PFSK-1 (cell line): ENCODE results near the gene KISS1R.

Experiments used
- POLR2AphosphoS5 ChIP-seq: IDR thresholded peaks from 2 replicates; pipeline ENCODE4 v1.6.1; 2012; ENCODE audit warnings: low read depth, mild to moderate bottlenecking, control low read depth, low read length, moderate library complexity
- SIN3A ChIP-seq: IDR thresholded peaks from 2 replicates; pipeline ENCODE4 v1.6.1; 2012; ENCODE audit warnings: mild to moderate bottlenecking, low read length, moderate library complexity, borderline replicate concordance; ENCODE audit not compliant: insufficient read depth
- TF ChIP-seq, protein P1 (sequence below), 2 experiments: IDR thresholded peaks; 2 replicates each; pipeline versions ENCODE4 v1.6.1 to v1.8.0; 2011 to 2012; ENCODE audit warnings: low read depth in 2 of 2, low read length in 2 of 2, control low read depth in 1 of 2, inconsistent platforms in 1 of 2, mild to moderate bottlenecking in 1 of 2, moderate library complexity in 1 of 2; ENCODE audit not compliant: insufficient read depth in 1 of 2

DNA sequence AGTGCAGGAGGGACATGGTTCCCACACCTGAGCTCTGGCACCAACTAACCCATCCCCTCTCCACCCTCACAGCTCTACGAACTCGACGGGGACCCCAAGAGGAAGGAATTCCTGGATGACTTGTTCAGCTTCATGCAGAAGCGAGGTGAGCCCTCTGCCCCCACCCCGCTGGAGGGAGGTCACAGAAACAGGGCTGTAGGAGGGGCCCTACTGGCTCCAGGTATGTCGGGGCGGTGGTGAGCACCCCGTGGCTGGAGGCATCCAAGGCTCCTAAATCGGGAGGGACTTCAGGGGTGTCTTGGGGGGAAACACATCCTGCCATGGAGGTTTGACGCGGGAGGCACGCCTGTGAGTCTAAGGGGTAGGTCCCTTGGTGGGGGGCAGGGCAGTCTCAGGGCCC, 42.9 kb downstream of the KISS1R start:
- TF ChIP-seq, protein P1, sequence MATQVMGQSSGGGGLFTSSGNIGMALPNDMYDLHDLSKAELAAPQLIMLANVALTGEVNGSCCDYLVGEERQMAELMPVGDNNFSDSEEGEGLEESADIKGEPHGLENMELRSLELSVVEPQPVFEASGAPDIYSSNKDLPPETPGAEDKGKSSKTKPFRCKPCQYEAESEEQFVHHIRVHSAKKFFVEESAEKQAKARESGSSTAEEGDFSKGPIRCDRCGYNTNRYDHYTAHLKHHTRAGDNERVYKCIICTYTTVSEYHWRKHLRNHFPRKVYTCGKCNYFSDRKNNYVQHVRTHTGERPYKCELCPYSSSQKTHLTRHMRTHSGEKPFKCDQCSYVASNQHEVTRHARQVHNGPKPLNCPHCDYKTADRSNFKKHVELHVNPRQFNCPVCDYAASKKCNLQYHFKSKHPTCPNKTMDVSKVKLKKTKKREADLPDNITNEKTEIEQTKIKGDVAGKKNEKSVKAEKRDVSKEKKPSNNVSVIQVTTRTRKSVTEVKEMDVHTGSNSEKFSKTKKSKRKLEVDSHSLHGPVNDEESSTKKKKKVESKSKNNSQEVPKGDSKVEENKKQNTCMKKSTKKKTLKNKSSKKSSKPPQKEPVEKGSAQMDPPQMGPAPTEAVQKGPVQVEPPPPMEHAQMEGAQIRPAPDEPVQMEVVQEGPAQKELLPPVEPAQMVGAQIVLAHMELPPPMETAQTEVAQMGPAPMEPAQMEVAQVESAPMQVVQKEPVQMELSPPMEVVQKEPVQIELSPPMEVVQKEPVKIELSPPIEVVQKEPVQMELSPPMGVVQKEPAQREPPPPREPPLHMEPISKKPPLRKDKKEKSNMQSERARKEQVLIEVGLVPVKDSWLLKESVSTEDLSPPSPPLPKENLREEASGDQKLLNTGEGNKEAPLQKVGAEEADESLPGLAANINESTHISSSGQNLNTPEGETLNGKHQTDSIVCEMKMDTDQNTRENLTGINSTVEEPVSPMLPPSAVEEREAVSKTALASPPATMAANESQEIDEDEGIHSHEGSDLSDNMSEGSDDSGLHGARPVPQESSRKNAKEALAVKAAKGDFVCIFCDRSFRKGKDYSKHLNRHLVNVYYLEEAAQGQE (IDR thresholded peaks at IDR 0.05; ENCODE audit: insufficient read depth in 1 of 2, low read depth in 2 of 2, low read length in 2 of 2), result no peak
- TF ChIP-seq SIN3A, result no peak
- no peak for TF ChIP-seq POLR2AphosphoS5
